Left renal pelvis (tissue), 4 donors: ENCODE results near the gene BCAR1. TPM values are rescaled to one million over a fixed set of nuclear protein-coding genes. Genes with fewer than 3 reads are reported as not detected.

Experiments
- DNase-seq, 4 donors: peaks; one replicate each; pipeline ENCODE4 v3.0.0-alpha.2; 2013; ENCODE audit warnings: low read depth in 4 of 4, low spot score in 3 of 4
- polyA plus RNA-seq, 4 donors: library from polyadenylated mRNA; unstranded; fragments of 120-200 nt; gene quantifications; one replicate each; pipeline ENCODE4 v1.2.1, GENCODE V29; 2013; ENCODE audit not compliant: insufficient read length in 4 of 4

Gene BCAR1
- polyA plus RNA-seq, 4 donors = 36.2 to 66.0 (median 43.8) TPM

DNA sequence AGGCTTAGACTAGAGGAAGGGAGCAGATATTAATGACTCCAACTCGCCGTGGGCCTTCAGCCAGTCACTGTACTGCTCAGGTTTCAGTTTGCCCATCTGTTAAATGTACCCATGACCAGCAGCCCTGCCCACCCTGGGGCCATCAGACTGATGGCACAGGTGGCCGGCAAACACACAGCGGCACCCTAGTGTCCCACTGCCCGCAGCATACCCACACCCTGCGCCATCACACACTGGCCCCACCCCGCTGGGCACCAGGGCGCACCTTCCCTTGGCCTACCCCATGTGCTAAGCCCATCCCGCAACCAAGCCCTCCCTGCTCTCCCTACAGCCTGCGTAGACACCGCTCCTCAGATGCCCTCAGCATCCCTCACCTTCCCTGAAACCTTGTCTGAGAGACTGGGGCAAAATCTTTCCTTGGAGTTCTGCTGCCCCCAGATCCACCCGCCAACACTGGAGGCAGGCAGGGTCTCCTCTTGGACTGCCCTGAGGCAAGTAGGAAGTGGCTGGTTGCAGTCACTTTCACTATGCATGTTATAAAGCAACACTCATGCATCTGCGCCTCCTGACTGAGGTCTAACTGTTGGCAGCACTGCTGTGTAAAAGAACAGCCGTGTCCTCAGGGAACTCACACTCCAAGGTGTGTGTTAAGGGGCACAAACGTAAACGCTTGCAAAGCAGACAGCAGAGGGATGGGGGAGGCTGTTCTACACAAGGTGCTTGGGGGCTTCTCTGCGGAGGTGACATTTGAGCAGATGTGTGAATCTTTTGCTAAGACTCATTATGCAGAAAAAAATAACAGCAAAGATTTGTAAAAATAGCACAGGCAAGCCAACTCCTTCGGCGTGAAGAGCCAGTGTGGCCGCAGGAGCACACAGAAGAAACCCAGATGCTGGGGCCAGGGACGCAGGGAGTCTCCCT is 6.7 kb upstream of the BCAR1 start:
- no peak for DNase-seq

GRCh38 chr16:75256696-75257343 is 5.4 kb upstream of the BCAR1 start:
- DNase-seq = no peak

- DNase-seq = no peak
Measured at GRCh38 chr16:75256059-75256571, 4.7 kb upstream of the BCAR1 start.

DNA sequence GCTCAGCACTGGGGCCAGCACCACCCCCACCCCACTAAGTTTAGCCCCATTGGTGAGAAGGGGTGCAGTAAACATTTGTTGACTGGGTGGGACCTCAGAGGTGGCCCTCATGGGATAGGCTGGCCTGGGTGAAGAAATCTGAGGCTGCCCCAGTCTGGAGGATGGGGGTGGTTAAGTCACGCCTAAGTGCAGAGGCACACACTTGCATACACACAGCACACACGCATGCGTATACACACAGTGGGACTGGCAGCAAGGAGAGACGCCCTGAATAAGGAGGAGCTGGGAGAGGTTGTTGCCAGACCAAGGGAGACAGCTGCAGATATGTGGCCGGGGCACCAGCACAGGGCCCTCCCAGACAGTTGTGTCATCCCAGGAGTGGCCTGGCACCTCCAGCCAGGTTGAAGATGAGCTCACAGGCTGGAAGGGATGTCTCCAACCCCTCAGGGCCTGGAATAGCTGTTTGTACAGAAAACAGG is 3.0 kb upstream of the BCAR1 start:
- no peak for DNase-seq

DNA sequence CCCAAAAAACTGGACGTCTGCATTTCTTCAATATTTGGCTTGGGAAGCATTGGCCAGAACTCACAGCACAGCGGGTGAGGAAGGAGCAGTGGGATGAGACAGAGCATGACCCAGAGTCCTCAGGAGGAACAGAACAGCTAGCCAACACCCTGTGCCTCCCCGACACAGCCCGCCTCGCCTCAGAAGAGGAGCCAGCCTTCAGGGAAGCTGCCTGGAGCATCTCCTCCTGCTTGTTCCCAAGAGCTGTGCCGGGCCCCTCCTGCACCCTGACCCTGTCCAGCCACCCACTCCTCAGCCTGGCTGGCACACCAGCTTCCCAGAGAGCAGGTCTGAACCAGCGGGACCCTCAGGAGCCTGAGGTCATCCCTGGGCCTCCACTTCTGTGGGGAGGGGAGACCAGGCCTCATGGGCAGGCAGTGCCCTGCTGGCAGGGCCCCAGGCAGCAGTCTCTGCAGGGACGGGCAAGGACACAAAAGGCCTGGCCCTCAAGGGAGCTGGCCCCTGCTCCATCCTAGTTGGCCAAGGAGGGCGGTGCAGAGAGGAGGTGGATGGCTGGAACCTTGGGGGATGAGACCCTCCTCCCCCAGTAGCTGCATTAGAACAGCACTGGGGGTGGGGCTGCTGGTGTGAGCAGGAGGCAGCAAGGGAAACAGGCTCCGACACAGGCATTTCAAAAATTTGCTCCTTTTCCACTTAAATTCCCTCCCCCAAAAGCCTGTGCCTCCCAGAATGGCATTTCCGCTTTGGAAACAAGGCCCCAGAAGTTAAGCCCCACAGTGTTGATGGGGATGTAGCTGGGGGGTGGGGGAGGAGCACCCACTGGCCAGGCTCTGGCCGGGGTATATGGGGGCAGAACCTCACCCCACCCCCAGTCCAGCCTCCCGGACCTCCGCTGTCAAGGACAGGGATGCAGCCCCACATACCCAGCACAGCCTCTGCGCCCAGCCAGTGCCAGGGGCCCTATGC is 1.8 kb upstream of the BCAR1 start:
- no peak for DNase-seq

DNA sequence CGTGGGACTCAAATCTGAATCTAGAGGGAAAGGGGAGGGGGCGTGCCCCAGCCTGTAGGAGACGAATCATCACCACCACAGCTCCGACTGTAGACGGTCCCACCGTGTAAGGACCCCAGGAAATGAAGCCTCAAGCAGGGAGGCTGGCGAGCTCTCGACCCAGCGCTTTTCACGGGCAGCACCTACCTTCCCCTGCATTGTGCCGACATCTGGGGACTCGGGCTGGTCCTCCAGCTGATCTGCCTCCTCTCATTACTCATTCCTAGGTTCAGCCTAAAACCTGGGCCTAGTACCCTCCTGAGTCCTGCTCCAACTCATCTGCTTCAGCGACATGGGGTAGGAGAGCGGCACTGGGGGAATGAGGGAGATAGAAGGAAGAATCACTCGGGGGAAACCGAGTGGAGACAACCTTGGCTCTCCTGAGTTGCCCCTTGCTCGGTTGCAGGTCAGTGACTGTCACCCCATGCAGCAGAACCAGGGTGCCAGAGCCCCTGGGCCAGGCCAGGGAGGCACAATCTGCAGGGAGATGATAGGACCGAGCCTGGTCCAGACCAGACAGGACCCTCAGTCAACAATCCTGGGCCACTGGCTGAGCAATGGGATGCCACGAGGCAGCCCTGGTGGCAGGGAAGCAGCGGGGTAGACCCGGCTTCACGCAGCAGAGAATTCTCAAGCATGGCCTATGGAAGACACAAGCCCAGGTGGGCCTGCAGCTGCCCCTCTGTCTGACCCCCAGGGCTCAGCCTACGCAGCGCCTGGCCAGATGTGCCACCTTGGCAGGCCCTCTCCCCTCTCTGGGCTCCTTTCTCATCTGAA is 833 bp upstream of the BCAR1 start:
- no peak for DNase-seq

DNA sequence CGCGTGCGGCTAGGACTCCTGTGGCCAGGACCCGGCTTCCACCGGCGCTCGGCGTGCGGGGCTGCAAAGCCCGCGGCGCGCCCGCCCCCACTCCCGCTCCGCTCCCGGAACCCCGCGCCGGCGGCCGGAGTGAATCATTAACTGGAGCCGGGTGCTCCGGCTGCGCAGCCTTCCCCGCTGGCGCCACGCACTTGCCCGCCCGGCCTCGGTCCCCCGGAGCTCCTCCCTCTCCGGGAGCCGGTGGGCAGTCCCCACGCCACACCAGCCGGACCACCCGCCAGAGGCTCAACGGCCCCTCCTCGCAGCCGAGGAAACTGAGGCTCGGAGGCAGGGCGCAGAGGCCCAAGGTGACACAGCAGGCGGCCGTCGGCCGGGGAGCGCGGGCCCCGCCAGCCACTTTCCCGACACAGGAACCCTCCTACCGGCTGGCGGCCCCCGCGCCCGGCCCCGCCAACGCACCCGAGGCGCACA is 580 bp downstream of the BCAR1 start:
- DNase-seq = no peak

DNA sequence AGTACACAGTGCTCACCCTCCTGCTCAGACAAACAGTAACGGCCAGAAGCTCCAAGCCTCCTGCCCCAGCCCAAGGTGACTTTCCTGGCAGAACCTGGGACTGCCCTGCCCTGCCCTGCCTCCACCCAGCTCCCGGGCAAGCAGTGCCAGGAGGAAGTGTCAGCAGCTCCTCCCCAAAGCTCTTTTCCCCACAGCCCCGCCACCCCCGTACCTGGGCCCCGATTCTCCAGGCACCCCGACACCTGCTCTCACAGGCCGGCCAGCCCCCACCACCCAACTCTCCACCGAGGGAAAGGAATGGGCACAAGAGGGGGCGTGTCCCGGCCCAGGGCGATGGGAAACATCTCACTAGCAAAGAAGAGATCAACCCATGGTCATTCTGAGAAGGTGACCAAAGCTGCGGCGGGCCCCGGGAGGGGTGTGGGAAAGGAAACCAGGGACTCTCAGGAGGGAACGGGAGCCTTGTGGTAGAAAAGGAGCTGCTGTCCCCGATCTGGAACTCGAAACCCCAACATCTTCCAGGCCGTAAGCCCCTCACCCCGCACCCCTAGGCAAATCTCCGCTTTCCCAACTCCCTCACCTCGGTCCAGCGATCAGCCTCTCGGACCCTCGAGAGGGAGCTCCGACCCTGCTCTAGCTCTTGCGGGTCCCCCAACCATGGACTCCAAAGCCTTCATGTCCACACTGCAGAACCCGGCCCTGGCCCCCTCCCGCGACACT is 1.2 kb downstream of the BCAR1 start:
- DNase-seq = no peak

DNA sequence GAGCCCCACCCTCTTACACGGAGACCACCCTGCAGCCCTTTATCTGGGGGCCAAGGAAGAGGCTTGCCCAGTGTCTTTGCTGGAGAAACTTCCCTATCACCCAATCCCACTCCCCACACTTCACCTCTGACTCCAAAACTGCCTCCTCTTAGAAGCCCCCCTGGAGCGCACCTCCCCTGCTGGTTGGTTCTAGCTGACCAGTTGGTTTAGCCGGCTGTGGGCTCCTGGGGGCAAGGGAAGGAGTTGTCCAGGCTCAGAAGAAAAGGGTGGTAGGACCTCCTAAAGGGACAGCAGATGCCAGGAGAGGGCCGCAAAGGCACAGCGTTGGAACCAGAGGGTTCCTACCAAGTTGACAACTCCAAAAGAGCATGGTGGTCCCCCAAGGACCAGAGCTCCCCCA is 2.0 kb downstream of the BCAR1 start:
- DNase-seq = no peak

DNA sequence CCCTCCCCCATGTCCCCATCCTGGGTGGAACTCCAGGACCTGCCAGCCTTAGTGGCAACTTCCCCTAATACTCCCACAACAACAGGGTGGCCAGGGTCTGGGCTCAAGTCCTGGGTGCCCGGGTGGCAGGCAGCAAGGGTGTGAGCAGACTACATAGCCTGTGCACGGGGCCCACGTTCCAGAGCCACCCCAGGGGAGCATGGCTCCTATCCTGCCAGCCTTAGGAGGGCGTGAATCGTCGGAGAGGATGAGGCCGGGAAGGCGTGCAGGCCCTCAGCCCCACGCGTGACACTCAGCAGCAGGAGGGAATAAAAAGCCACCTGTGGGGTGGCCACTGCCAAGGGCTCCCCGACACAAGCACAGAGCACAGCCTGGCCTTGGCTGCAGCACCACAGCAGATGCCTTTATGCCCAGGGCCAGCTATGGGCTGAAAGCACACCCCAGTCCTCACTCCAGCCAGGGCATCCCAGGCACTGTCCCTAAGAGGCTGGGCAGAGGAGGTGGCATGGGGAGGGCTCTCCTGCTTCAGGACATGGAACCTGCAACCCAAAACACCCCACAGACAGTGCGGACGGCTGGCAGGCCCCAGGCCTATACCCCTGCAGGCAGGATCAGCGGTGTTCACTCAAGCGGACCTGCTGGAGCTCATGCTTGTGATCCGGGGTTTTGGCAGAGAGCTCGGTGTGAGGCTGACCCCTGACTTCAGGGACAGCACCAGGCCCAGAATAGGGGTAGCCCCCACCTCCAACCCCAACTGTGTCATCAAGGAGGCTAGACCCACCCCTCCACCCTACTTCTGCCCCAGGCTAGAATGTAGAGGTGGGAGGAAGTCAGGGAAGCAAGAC is 2.7 kb downstream of the BCAR1 start:
- DNase-seq = no peak

DNA sequence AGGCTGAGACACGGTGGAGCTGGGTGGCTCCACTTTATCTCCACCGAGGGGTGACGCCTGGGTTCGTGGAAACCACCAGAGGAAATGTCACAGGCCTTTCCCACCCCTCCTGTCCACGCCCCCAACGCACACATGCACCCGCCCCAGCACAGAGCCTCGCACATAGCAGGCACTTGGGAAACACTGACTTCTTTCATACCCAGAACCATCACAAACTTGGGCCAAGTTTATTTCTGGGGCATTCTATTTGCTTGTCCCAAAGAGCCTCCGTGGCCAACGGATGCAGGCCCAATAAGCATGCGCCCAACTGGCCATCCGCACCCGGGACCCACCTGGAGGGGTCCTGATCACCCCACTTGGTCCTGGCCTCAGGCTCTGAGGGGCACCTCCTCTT is 3.3 kb downstream of the BCAR1 start:
- DNase-seq = no peak

GRCh38 chr16:75247249-75247648 is 4.2 kb downstream of the BCAR1 start:
- DNase-seq = no peak

- no peak for DNase-seq
Measured at GRCh38 chr16:75246504-75247205, 4.8 kb downstream of the BCAR1 start.

DNA sequence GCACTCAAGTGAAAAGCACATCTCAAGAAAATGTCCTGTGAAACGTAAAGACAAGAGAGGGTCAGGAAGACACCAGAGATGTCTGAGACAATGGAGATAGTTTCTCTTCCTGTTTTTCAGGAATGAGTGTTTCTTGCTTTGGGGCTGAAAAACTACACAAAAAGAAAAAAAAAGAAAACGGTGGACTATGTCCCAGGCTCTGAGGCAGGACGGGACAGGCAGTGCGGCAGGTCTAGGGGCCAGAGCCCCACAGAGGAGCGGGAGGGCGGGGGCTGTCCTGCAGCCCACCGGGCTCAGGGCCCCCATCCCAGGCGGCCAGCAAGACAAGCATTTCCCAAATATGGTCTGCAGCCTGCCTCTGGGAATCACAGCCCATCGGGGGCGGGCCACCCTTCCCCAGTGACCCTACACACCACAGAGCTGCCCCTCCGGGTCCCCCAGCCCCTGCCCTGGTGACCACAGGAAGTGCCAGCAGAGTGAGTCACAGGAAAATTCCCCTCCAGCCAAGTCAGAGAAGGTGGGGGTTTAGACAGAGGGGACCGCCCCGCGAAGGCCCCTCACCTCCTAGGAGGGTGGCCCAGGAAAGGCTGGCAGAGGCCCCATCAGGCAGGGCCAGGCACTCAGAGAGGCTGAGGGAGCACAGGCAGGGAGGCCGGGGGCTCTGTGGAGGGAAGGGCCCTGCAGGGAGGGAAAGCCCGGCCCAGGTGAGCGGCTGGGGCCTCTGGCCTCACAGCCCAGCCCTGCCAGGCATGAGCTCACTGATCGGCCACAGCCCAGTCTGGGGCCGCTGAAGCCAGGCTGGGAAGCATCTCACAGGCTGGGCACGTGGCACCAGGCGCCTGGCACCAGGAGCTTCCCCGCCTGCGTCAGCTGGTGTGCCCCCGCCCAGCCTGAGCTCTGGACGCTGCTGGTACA is 6.3 kb downstream of the BCAR1 start:
- DNase-seq = no peak

DNA sequence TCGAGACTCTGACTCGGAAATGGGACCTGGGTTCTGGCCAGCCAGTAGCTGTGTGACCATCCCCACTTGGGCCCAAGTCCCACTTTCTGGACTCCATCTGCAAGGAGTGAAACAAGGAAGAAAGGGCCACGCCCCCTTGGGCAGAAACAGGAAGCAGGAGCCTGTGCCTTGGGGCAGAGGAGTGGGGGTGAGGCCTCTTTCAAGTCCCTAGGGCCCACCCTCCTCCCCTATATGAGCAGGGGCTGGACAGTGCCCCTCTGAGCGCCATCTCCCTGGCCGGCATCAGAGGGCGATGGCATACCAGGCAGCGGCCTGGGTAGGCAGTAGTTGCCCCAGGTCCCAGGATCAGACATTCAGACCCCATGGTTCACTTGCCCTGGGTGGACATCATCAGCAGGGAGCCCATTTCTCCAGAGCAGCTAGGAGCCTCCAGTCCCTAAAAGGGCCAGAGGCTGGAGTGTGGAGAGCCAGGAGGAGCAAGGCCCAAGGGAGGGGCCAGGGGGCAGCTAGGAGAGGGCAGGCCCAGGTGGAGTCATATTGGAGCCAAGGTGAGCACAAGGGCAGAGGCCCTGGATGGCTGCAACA is 7.1 kb downstream of the BCAR1 start:
- no peak for DNase-seq

- no peak for DNase-seq
Measured at GRCh38 chr16:75243667-75244224, 7.7 kb downstream of the BCAR1 start.
